Liver (tissue), 3 donors: Measurements from ENCODE around the gene SKOR2.

Source experiments
- EGR1 ChIP-seq, 2 donors: IDR thresholded peaks; 2 replicates each; pipeline ENCODE4 v1.6.1; 2016 to 2018; ENCODE audit warnings: antibody characterized with exemption in 2 of 2, low read depth in 2 of 2
- FOXA1 ChIP-seq: IDR thresholded peaks from 2 replicates; pipeline ENCODE4 v1.6.1; 2016; ENCODE audit warnings: antibody characterized with exemption
- FOXA2 ChIP-seq: IDR thresholded peaks from 2 replicates; pipeline ENCODE4 v1.6.1; 2016; ENCODE audit warnings: antibody characterized with exemption
- GABPA ChIP-seq, 2 donors: IDR thresholded peaks in 1 of 2; conservative IDR thresholded peaks in 1 of 2; 2 replicates each; pipeline ENCODE4 v1.6.1; 2016; ENCODE audit warnings: antibody characterized with exemption in 2 of 2, mild to moderate bottlenecking in 1 of 2, moderate library complexity in 1 of 2
- HNF4G ChIP-seq: IDR thresholded peaks from 2 replicates; pipeline ENCODE4 v1.6.1; 2016; ENCODE audit warnings: antibody characterized with exemption
- RAD21 ChIP-seq, 2 donors: IDR thresholded peaks; 2 replicates each; pipeline ENCODE4 v1.6.1; 2016; ENCODE audit warnings: antibody characterized with exemption in 2 of 2, mild to moderate bottlenecking in 2 of 2
- RXRA ChIP-seq, 2 donors: IDR thresholded peaks; 2 replicates each; pipeline ENCODE4 v1.6.1; 2017 to 2018; ENCODE audit warnings: antibody characterized with exemption in 2 of 2, mild to moderate bottlenecking in 1 of 2
- SP1 ChIP-seq: IDR thresholded peaks from 2 replicates; pipeline ENCODE4 v1.6.1; 2018; ENCODE audit warnings: antibody characterized with exemption, mild to moderate bottlenecking
- TAF1 ChIP-seq: conservative IDR thresholded peaks from 2 replicates; pipeline ENCODE4 v1.6.1; 2016; ENCODE audit warnings: antibody characterized with exemption, mild to moderate bottlenecking
- YY1 ChIP-seq: IDR thresholded peaks from 2 replicates; pipeline ENCODE4 v1.6.1; 2016; ENCODE audit warnings: antibody characterized with exemption, mild to moderate bottlenecking
- TF ChIP-seq, protein P1 (sequence below): fragments of 150-350 bp; IDR thresholded peaks from 2 replicates; pipeline ENCODE4 v1.5.1; 2017; ENCODE audit warnings: improper control_type of control experiment, low read depth, low read length; ENCODE audit not compliant: missing input control
- TF ChIP-seq, protein P2 (sequence below): IDR thresholded peaks from 2 replicates; pipeline ENCODE4 v1.6.1; 2016; ENCODE audit warnings: antibody characterized with exemption
- TF ChIP-seq, protein P3 (sequence below): IDR thresholded peaks from 2 replicates; pipeline ENCODE4 v1.6.1; 2016; ENCODE audit warnings: antibody characterized with exemption, mild to moderate bottlenecking
- TF ChIP-seq, protein P4 (sequence below): IDR thresholded peaks from 2 replicates; pipeline ENCODE4 v1.6.1; 2016; ENCODE audit warnings: antibody characterized with exemption
- donor health status: healthy.
- donor health status: healthy.

DNA sequence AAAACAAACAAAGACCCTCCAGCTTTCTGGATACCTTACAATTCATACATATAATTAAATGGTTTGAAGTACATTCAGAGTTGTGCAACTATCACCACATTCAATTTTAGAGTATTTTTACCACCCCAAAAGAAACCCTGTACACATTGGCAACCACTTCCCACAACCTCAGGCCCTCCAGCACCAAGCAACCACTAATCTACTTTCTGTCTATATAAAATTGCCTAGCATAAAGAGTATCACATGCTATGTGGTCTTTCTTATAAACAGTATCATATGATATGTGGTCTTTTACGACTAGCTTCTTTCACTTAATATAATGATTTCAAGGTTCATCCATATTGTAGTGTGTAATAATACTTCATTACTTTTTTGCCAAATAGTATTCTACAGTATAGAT lies 82.5 kb downstream of the SKOR2 start:
- TF ChIP-seq, protein P1, sequence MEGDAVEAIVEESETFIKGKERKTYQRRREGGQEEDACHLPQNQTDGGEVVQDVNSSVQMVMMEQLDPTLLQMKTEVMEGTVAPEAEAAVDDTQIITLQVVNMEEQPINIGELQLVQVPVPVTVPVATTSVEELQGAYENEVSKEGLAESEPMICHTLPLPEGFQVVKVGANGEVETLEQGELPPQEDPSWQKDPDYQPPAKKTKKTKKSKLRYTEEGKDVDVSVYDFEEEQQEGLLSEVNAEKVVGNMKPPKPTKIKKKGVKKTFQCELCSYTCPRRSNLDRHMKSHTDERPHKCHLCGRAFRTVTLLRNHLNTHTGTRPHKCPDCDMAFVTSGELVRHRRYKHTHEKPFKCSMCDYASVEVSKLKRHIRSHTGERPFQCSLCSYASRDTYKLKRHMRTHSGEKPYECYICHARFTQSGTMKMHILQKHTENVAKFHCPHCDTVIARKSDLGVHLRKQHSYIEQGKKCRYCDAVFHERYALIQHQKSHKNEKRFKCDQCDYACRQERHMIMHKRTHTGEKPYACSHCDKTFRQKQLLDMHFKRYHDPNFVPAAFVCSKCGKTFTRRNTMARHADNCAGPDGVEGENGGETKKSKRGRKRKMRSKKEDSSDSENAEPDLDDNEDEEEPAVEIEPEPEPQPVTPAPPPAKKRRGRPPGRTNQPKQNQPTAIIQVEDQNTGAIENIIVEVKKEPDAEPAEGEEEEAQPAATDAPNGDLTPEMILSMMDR, result no peak
- TF ChIP-seq GABPA (IDR thresholded peaks at IDR 0.05 in 1 of 2, conservative IDR thresholded peaks at IDR 0.05 in 1 of 2) (no peak), YY1 (no peak), FOXA2 (no peak), SP1 (no peak), RAD21 (IDR thresholded peaks at IDR 0.05) (no peak), FOXA1 (no peak), TAF1 (no peak), EGR1 (IDR thresholded peaks at IDR 0.05; ENCODE audit: low read depth in 2 of 2) (no peak), RXRA (IDR thresholded peaks at IDR 0.05) (no peak), HNF4G (no peak)
- TF ChIP-seq, protein P2, sequence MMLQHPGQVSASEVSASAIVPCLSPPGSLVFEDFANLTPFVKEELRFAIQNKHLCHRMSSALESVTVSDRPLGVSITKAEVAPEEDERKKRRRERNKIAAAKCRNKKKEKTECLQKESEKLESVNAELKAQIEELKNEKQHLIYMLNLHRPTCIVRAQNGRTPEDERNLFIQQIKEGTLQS, result no peak
- TF ChIP-seq, protein P3, sequence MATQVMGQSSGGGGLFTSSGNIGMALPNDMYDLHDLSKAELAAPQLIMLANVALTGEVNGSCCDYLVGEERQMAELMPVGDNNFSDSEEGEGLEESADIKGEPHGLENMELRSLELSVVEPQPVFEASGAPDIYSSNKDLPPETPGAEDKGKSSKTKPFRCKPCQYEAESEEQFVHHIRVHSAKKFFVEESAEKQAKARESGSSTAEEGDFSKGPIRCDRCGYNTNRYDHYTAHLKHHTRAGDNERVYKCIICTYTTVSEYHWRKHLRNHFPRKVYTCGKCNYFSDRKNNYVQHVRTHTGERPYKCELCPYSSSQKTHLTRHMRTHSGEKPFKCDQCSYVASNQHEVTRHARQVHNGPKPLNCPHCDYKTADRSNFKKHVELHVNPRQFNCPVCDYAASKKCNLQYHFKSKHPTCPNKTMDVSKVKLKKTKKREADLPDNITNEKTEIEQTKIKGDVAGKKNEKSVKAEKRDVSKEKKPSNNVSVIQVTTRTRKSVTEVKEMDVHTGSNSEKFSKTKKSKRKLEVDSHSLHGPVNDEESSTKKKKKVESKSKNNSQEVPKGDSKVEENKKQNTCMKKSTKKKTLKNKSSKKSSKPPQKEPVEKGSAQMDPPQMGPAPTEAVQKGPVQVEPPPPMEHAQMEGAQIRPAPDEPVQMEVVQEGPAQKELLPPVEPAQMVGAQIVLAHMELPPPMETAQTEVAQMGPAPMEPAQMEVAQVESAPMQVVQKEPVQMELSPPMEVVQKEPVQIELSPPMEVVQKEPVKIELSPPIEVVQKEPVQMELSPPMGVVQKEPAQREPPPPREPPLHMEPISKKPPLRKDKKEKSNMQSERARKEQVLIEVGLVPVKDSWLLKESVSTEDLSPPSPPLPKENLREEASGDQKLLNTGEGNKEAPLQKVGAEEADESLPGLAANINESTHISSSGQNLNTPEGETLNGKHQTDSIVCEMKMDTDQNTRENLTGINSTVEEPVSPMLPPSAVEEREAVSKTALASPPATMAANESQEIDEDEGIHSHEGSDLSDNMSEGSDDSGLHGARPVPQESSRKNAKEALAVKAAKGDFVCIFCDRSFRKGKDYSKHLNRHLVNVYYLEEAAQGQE, result no peak
- TF ChIP-seq, protein P4, sequence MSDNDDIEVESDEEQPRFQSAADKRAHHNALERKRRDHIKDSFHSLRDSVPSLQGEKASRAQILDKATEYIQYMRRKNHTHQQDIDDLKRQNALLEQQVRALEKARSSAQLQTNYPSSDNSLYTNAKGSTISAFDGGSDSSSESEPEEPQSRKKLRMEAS, result no peak
